HG03280 (cell line): ENCODE measurements around the gene TBC1D5.
"Not testable (repeated sequence)": the region's sequence is repeated elsewhere in the genome, so short reads cannot be mapped to it uniquely, and the experiment has no call there.

Experiments
- ATAC-seq: cut with Tn5 transposase; IDR thresholded peaks from one replicate; pipeline ENCODE4 v1.9.1; 2021; ENCODE audit warnings: mild to moderate bottlenecking, moderate library complexity; ENCODE audit not compliant: unreplicated experiment

The TBC1D5 gene

DNA sequence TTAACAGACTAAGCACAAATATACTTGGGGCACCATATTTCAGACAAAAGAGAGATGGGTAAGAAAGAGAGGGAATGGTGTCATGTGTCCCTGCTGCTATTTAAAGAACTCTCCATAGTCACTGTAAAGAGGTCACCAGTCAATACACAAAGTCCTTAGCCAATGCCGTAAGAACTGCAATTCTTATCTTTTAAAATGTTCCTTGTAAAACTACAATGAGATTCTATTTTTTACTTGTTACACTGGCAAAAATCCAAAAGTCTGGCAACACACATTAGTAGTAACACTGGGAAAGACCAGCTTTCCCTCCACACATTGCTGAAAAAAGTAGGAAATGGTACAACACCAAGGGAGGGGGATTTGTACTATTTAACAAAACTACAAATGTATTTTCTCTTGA lies 189.4 kb downstream of the TBC1D5 start:
- no peak for ATAC-seq

DNA sequence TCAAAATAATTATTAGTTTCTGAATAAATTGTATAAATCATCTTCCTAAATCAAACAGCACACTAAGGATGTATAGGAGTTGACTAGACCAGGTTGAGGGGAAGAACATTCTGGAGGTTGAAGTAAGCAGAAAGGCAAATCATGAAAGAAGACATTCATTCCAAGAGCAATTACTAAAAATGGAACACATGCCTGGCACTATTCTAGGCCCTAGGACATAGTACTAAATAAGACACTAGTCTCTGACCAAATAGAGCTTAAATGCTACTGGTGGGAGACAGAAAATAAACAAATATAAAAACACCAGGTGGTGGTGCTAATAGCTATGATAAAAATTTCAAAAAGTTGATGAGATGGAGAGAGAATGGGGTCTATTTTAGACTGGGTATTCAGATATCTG lies 190.1 kb downstream of the TBC1D5 start:
- no peak for ATAC-seq

DNA sequence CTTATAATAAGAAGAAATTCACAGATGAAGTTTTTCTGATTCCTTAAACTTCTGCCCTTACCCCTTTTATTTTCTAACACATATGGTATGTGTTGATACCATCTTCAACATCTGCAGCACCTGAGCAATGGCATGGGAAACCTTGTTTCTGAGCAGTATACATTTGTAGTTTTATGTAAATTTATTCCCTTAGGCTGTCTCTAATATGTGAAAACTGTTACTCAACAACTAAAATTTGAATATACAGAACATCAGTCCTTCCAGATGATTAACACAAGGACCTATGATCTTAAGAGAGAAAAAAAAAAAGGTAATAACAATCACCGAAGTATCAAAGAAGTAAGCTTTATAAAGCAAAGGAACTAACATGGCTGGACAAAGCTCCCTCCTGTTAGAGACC lies 190.5 kb downstream of the TBC1D5 start:
- no peak for ATAC-seq

DNA sequence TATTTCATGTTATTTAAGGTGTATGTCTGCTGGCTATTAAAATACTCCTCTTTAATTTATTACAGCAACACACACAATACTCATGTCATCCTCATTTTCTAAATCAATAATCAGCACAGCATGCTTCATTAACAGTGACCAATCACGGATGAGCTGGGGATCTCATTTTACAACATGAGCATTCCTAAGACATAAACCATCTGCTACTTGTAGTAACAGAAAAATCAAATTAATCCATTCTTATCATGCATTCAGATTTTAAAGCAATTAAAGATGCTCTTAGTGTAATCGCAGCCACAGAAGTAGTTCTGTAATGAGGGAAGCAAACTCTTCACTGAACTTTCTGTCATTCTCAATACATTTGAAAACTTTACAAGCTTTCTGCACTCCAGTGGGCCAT lies 191.1 kb downstream of the TBC1D5 start:
- no peak for ATAC-seq

DNA sequence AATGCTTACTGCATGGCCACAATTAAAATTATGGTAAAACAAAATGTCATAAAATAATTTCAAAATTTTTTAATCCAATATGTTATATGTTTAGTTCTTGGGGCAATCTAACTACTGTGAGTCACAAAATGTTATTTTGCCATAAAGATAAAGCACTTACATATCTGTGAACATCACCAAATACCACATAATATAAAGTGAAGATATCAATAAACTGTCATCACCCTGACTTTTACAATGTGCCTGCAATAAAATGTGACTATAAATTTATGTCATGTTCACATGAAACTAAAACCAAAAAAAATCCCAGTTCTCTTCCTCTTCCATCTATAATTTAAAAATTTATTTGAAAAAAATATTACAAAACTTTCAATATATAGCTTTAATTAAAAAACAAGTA lies 191.8 kb downstream of the TBC1D5 start:
- ATAC-seq = no peak

DNA sequence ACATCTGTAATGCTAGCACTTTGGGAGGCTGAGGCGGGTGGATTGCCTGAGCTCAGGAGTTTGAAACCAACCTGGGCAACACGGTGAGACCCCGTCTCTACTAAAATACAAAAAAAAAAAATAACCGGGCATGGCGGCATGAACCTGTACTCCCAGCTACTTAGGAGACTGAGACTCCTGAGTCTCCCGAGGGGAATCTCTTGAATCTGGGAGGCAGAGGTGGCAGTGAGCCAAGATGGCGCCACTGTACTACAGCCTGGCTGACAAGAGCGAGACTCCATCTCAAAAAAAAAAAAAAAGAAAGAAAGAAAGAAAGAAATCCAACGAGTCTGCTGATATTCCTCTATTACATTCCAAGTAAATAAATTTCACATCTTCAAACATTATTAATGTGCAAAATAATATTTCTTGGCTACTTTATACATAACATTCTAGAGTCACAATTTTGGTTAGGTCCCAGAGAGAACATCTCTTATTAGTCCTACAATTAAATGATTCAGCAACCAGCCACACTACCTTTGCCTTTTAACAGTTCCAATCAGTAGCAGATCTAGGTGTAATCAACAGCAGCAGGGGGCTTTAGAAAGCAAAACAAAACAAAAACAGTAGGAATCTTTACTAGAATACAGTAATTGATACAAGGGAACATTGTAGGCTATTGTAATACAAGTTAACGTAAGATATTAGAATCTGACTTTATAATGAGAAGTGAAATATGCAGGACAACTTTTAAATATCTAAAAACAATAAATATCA lies 195.8 kb downstream of the TBC1D5 start:
- ATAC-seq = no peak

DNA sequence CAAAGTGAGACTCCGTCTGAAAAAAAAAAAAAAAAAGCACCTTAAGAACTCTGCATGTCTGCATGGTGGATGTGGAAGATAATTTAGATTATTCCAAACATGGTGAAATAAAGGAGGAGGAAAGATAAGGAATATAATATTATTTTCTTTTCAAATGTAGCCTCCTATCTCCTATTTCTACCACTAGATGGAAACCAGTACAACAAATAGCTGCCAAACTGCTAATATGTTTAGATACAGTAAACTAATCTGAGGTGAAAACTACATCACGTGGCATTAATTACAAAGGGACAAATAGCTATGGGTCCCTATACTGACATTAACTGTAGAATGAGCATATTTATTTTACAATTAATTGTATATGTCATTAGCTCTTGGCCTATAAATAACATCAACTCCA lies 197.8 kb downstream of the TBC1D5 start:
- ATAC-seq = no peak

DNA sequence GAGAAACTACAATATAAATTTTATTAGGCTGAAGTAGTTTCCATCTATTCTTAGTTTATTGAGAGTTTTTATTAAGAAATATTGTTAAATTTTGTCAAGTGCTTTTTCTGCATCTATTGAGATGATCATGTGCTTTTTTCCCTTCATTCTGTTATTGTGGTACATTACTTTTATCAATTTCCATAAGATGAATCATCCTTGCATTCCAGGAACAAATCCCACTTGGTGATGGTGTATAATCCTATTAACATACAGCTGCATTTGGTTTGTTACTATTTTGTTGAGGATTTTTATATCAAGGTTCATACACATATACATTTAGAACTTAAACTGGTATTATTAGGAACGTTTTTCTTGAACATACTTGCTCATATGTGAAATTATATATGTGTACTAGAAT lies 199.8 kb downstream of the TBC1D5 start:
- no peak for ATAC-seq

DNA sequence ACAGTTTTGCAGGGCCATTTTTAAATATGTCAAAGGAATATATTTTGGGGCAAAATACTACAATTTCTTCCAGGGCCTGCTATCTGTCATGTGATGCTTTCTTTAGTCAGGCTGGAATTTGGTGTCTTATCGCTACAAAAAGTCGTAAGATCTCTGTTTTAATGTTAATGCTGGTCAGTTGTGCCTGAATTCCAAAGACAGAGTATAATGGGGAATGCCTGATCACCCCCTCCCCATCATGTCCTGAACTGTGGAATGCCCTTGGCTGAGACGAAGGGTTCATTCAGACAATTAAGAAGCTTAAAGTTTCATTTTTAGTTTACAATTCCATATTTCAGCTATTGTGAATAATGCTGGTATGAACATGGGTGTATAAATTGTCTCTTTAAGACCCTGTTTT lies 203.0 kb downstream of the TBC1D5 start:
- ATAC-seq = no peak

DNA sequence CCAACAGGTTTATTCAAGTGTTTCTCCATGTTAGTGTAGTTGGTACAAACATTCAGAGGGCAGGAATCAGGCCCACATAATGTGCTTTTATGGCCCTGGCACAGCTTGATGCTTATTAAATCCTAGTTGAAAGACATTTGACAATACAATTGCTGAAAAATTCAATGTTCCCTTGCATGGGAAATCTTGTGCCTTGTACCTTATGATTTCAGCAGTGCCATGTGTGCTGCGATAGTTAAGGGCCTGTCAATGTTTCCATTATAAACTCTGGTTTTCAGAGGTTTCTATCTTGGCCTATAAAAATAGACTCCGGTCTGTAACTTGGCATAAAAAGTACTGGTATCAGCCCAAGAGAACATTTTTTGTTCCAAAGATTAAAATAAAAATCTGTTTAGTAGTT lies 207.2 kb downstream of the TBC1D5 start:
- no peak for ATAC-seq

DNA sequence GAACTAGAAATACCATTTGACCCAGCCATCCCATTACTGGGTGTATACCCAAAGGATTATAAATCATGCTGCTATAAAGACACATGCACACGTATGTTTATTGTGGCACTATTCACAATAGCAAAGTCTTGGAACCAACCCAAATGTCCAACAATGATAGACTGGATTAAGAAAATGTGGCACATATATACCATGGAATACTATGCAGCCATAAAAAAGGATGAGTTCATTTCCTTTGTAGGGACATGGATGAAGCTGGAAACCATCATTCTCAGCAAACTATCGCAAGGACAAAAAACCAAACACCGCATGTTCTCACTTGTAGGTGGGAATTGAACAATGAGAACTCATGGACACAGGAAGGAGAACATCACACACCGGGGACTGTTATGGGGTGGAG lies 210.0 kb downstream of the TBC1D5 start:
- ATAC-seq = not testable (repeated sequence)

DNA sequence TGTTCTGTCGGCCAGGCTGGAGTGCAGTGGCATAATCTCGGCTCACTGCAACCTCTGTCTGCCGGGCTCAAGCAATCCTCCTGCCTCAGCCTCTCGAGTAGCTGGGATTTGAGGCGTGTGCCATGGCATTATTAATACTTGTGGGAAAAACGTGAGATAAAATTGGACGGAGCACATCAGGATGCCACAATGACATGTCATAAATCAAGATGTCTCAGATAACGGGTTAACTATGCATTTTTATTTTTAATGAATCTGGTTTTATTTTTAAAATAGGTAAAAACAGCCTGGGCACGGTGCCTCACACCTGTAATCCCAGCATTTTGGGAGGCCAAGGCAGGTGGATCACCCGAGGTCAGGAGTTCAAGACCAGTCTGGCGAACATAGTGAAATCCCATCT lies 212.8 kb downstream of the TBC1D5 start:
- ATAC-seq = no peak

DNA sequence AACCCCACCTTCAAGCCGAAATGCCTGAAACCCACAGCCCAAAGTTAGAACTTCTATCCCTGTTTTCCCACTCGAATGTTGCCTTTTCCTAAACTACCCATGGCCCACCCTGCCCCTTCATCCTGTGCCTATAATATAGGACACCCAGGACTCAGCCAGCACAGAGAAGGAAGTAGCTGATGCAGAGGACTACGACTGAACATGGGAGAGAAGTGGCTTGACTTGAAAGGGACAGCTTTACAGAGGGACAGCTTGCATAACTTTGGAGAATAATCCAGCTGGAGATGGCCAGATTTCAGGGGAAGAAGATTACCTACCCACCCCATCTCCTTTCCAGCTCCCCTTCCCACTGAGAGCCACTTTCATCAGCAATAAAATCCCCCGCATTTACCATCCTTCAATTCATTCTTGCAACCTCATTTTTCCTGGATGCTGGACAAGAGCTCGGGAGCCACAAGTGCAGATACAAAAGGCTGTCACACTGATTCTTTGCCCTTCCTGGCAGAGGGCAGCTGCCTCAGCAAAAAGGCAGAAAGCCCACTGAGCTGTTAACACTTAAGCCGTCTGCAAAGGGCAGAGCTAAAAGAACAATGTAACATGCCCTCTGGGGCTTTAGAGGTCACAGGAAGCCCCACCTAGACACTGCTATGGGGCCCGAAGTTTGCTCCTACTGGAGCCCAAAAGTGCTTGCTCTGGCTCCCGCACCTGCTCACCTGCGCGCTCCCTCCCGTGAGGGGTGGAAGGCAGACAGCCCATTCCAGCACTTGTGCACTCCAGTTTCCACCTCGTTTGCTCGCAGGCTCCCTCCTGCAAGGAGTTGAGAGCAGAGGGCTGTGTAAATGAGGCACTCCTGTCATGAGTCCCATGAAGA lies 224.0 kb downstream of the TBC1D5 start:
- no peak for ATAC-seq

DNA sequence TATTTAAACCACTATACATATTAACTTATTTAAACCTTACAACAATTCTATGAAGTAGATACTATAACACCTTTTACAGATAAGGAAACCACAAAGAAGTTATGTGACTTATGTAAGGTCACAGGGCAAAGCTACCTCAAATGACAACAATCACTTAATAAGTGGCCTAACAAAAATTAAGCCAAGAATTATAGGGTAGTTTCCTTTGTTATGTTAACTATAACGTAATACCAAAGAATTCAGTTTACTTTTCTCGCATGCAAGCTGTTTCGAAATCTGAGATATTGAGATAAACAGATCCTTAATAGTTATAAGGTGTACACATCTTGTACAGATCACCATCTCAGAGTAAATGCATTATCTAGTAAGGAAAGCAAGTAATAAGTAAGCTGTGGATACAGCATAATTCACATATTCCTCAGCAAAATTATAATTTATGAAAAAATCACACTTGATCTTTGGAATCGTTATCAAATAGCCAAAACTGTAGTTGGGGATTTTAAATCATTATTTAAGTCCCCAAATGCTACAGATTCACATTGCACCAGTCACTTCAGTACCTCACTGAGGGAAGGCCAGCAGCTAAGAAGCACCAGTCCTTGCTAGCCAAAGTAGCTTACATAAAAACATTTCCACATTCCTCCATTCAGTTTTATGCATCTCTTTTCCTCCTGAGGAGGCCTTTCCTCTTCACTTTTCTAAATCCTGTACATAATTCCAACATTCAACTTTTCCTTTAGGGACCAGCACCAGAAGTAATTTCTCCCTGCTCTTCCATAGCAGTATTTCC lies 226.8 kb downstream of the TBC1D5 start:
- ATAC-seq = no peak

DNA sequence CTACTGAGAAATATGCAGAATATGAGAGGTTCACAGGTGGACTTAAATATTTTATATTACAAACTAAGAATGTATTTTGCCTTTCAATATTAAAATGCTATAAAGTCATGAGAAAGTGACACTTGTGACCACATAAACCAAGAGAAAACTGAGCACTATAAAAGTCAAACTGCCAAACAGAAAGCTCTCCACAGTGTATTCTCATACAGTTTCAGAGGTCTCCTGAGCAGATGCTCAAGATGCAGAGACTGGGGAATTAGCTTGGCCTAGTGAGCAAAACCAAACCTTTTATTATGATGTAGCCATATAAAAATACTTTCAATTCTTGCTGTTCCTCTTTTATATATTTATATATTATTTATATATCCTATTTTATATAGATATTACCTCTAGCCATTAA lies 227.8 kb downstream of the TBC1D5 start:
- no peak for ATAC-seq

DNA sequence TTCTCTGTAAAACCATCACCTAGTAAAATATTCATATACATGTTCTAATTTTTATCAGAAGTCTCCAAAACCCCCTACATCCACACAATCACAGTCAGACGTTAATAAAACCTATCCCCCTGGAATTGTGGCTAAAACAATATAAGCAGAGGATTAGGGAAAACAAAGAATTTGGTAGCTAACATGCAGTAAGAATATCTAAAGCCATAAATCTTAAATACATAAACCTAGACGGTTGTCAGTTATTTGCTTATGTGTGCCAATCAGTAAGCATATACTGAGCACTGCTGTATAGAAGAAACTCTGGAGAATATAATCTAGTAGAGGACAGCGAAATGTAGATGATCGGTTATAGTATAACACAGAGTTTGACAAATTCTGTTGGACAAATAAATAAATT lies 232.2 kb downstream of the TBC1D5 start:
- ATAC-seq = no peak

DNA sequence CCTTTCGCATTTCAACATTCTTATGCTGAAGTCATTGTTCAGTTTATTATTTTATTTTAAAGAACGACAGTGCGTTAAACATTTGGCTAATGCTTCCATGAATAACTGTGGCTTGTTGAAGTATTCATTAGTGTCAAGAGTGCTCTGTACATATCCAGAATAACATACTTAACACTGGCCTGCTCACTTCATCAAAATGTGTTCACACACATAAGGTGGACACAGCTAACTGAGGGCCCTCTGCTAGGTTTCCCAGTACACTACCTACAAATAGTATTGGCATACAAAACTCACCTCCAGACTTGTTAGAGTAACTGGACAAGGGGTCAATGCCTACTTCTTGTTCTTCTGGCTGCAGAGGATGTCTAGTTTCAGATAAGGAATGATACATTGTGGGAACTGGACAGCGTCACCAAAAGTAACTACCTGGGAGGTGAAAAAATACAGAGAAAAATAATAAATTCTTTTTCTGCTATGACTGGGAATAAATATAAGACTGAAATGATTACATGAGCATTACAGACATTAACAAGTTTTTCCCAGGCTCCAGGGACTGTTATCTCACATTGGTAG lies 234.2 kb downstream of the TBC1D5 start:
- ATAC-seq = no peak

DNA sequence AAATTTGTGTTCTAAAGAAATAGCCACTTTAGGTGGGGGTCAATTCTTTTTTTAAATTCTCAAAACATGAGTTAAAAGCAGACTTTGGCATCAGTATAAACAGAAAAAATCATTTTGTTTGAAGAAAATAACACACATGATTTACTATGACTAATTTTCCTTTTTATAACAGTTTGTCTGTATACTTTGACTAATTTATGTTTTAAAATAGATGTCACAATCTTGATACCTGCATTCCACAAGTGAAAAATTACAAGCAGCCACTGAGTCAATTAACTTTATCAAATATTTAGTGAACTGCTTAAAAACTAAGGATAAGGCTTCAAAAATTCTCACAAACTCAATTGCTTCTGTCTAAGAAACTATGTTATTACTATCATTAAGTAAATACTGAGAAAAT lies 235.0 kb downstream of the TBC1D5 start:
- ATAC-seq = no peak

DNA sequence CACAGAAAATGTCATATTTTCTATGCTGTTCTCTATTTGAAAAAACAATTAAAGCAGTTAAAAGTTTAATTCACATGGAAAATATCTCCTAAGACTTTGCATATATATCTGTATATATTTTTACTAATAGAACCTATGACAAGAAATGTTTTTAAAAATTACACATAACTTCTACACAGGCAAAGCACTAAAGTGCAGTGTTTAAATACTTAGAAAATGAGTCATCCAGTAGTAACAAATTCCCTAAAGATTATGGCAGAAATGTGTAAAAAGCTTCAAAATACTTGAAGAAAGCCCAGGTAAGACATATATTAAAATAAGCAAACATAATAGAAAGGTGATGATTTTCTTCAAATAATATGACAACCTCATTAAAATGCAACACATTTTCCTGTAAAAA lies 236.6 kb downstream of the TBC1D5 start:
- no peak for ATAC-seq

DNA sequence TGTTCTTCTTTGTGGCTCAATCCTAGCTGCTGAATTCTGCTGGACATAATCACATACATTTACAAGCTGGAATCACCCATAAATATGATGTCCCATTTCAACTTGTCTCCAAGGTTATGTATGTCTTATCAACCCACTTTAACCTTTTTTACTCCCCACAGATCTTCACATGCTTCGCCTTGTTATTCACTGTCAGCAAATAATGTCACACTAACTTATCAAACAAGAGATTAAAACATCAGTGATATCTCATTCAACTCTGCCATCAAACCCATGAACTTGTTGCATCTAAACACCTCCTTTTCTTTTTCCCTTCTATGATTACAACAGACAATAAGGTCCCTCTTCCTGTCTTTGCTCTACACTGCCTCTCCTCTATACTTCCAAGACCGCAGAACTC lies 240.7 kb downstream of the TBC1D5 start:
- ATAC-seq = no peak

DNA sequence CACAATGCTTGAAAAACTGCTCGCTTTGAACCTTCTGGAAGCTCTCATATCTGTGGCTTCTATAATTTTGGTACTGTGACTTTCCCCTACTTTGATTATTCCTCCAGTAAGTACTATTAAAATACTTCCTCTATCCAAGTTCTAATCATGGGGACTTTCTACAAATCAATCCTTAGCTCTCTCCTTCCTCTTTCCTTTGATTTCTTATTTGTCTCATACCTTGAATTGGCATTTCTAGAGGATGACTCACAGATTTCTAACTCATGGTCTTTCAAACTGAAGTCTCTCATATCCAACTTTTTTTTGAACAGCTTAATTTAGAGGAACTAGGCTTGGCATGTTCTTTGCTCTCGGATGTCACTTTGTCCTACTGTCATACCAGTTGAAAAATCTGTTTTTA lies 241.8 kb downstream of the TBC1D5 start:
- no peak for ATAC-seq
